Stimulated activated CD8-positive, alpha-beta memory T cell treated with anti-CD3 and anti-CD28 coated beads, Interleukin-7, amount 100 ng/mL, for 4 hours (primary cell): ENCODE measurements around the gene CTSC.
A peak's percentile ranks its signal among the peaks of the same experiment; 100 is the strongest.
"Not testable (repeated sequence)": the region's sequence is repeated elsewhere in the genome, so short reads cannot be mapped to it uniquely, and the experiment has no call there.

Source experiments
- DNase-seq, 2 donors: peaks; one replicate each; pipeline ENCODE4 v3.0.0-alpha.2; 2020; ENCODE audit warnings: low read depth in 2 of 2

The CTSC gene

DNA sequence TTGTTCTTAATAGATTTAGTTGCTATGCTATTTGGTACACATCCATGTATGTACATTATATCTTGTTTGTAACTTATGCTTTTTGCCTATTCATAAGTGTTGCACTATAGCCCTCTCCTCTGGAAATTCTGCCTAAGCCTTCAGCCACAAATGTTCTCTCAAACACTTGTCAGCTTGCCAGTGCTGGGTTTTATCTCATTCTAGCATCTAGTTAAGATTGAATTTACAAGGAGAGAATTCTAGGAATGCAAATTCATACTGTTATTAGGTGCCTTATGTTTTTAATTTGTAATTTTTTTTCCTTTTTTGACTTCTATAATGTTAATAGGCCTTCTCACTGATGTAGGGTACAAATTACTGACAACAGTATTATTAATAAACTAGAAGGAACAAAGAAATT lies 14.6 kb upstream of the CTSC start:
- no peak for DNase-seq

DNA sequence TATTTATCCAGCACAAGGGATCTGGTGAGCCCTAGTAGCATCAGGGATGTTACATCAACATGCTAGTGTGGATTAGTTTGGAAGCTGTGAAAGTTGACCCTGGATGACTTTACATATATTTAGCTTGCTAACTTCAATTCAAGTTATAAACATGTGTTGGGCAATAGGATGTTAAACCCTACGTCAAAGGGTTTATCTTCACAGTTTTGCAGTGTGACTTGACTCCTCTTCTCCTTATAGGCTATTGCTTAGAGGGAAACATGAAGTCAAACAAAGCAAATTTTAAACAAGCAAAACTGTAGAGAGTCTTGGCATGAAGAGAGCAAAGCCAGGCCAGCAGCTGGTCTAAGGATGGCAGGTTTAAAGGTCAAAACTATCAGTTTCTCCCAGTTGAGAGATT lies 11.3 kb upstream of the CTSC start:
- DNase-seq = no peak

GRCh38 chr11:88345949-88346348 lies 8.4 kb upstream of the CTSC start:
- DNase-seq = no peak

- no peak for DNase-seq
Observed at GRCh38 chr11:88345408-88345807, 7.9 kb upstream of the CTSC start.

DNA sequence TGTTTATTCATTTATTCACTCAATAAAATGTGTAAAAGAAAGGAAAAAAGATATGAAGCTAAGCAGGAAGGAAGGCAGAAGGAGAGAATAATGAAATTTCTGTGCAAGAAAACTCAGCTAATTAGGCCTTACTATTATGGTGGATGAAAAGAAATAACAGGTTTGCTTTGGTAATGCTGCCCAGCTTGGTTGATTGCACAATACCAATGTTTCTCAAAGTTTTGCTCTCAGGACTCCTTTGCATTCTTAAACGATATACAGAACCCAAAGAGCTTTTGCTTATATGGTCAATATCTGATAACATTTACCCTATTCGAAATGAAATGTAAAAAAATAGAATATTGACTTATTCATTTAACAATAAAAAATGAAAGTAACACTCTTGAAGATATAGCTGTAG lies 7.3 kb upstream of the CTSC start:
- DNase-seq = no peak

GRCh38 chr11:88341522-88342251 lies 4.2 kb upstream of the CTSC start:
- DNase-seq = no peak

GRCh38 chr11:88340366-88340935 lies 2.9 kb upstream of the CTSC start:
- no peak for DNase-seq

GRCh38 chr11:88337987-88338668 lies 592 bp upstream of the CTSC start:
- peak; percentile 34 to 45 for DNase-seq

DNA sequence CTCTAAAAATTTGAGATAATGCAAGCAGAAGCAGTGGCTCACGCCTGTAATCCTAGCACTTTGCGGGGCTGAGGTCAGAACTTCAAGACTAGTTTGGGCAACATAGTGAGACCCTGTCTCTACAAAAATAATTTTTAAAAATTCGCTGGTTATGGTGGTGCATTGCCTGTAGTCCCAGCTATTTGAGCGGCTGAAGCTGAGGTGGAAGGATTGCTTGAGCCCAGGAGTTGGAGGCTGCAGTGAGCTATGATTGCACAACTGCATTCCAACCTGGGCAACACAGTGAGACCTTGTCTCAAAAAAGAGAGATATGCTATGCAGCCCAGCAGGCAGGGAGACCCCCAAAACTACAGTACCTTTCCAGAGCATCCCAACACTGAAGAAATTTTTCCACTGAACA lies 2.3 kb downstream of the CTSC start:
- DNase-seq = no peak

DNA sequence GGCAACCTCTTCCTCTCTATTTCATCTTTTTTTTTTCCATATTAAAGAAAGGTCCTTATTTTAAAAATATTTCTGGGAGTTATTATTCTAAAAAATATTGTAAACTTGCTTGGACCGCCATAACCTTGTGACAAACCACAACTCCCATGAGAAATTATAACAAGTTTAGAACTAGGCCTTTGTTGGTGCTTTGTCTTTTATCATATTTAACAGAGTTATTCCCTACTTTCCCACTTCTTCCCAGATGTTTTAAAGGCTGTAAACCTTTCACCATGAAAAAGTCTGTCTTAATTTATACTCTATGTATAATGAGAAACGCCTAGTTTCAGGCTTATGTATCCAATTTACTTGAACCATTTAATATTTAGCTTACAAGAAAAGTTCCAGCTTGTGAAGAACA lies 3.7 kb downstream of the CTSC start:
- no peak for DNase-seq

DNA sequence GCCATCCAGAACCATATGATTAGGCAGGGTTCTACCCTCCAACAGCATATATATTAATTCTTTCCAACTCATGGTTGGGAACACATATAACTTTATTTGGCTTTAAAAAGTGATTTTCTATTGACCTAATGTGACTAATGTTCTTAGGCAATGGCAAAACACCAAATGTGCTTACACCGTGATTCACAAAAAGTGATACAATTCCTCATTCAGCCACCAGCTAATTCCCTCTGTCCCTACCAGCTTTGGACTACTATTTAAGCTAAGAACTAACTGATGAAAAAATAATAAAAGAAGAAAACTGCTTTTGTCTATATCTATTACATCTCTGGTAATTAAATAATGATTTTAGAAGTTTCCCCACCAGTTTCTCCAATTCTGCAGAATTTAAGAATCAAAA lies 4.7 kb downstream of the CTSC start:
- DNase-seq = no peak

DNA sequence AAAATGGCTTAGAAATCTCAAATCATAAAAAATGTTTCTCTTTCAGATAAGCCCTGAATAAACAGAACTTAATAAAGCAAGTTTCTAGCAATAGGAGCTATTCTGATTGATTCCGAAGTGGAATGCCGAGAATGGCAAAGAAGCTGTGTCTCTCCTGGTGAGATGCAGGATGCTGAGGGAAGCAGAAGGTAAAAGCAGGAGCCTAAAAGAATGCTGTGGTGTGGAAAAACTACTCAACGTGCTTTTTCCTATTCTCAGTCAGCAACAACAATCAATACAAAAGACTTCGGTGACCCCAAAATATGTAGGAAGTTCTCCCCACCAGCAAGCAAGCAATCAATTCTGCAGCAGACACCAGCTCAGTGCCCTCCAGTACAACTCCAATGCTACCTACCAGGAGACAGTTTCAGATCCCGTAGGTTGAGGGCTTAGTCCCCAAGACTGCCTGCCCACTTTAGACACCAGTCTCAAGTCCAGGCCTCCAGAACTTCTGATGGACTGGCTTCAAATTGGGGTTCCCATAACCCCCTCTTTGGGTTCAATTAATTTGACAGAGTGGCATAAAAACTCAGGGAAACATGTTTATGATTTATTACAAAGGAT lies 6.6 kb downstream of the CTSC start:
- DNase-seq = no peak

DNA sequence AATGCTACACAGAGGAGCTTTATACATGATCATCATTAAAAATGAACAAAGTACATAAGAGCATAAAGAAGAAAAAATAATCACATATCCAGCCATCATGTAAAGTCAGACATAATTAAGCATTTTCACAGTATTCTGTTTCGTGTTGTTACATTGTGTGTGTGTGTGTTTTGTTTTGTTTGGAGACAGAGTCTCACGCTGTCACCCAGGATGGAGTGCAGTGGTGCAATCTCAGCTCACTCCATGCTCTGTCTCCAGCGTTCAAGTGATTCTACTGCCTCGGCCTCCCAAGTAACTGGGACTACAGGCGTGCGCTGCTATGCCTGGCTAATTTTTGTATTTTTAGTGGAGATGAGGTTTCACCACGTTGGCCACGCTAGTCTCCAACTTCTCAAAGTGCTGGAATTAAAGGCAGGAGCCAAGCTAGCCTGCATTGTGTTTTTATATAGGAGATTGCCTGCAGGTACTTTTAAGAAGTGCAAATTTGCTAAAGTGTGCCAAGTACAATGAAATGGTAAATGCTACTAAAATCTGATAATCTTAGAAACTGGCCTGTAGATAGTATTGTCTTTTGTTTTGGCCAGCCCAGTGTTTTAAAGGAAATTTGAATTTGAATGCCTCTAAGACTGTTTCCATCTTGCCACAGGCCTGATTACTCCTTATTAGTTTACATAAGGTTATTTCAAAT lies 7.8 kb downstream of the CTSC start:
- DNase-seq = no peak

DNA sequence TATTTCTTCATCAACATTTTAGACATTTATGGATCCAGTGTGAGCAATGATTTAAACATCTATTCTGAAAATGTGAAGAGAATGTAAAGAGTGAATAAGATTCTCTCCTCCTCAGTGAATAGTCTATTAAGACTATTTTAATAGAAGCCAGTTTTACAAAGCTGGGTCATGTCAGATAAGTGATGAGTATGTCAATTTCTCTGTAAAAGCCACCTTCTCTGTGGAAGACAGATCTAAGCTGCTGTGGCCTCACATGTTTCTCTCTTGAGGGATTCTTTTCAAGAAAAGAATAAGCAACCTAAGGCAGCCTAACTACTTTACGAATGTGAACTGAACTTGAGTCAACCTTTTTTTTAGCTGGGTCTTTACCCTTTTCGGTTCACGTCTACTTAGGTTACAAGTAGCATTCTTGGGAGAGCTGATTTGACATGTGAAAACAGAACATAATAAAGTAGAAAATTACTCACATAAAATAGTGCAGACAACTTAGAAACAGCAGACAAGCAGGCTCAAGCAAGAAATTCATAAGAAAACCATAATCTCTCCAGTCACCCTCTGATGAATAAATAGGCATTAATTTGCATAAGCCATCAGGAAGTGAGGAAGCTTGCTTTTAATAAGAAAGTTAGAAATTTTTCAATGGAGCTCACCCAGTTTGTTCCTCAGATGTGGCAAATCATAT lies 9.9 kb downstream of the CTSC start:
- no peak for DNase-seq

GRCh38 chr11:88327061-88327460 lies 10.5 kb downstream of the CTSC start:
- DNase-seq = no peak

- no peak for DNase-seq
Observed at GRCh38 chr11:88326099-88326498, 11.4 kb downstream of the CTSC start.

DNA sequence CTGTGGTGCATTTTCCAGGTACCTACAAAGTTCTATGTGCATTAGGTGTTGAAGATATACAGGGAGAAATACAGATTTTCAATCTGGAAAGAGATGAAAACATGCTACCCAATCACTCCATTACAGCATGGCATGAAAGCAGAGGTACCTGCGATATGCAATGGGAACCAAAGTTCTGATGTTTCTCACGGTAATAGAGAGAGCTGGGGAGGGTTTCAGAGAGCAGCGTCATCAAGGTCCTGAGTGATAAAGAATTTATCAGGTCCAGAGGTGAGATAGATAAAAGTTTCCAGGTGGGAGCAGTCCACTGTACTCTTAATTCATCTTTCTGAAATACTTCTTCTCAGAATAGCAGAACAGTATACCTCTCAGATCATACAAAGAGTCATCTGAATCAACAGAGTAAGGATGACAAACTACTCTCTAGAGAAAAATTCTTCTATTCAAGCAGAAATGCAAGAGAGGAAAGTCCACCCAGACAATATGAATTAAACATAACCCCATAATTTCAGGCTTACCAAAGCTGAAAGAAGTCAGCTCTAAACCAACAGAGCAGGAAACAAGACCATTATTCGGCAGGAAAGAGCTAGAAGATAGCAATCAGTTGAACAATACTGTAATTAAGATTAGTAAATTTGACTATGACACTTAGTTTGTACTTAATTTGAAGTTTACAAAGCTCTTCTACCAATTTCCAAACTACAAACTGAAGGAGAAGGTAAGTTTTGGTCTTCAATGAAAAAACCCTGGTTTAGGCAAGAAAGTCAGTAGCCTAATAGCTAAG lies 12.8 kb downstream of the CTSC start:
- no peak for DNase-seq

DNA sequence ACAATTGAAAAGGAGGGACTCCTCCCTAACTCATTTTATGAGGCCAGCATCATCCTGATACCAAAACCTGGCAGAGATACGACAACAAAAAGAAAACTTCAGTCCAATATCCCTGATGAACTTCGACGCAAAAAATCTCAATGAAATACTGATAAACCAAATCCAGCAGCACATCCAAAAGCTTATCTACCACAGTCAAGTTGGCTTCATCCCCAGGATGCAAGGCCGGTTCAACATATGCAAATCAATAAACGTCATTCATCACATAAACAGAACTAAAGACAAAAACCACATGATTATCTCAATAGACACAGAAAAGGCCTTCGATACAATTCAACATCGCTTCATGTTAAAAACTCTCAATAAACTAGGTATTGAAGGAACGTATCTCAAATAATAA lies 14.7 kb downstream of the CTSC start:
- not testable (repeated sequence) for DNase-seq

GRCh38 chr11:88321412-88321811 lies 16.1 kb downstream of the CTSC start:
- not testable (repeated sequence) for DNase-seq

GRCh38 chr11:88320149-88320559 lies 17.4 kb downstream of the CTSC start:
- no peak for DNase-seq

DNA sequence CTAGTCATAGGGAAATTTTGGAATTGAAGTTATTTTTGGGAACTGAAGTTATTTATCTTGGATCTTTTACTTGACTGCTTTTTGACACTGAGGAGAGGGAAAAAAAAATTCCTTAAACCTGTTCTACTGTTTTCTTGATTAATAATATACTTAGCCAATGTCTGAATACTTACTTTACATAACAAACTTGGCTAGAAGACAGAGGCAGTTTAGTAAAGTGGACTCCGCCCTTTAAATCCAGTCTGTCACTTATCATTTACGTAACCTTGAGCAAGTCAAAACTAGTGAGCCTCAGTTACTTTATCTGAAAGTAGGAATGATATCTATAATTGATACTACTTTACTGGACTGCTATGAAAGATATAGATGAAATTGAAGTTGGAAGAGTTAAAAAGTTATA lies 19.5 kb downstream of the CTSC start:
- no peak for DNase-seq
